Bronchial epithelial cell (primary cell): ENCODE measurements around the gene CYFIP2. TPM values are rescaled to one million over a fixed set of nuclear protein-coding genes. Genes with fewer than 3 reads are reported as not detected.

Source experiments
- DNase-seq: peaks from one replicate; pipeline ENCODE4 v3.0.0-alpha.2; 2010; ENCODE audit warnings: low read depth
- FAIRE-seq: peaks from 2 replicates; lab custom pipeline; 2011; peaks lifted over from hg19 to GRCh38; lab: Jason Lieb, UNC
- H3K27me3 ChIP-seq: 2 replicates; pipeline ENCODE4 v1.5.1; 2011; ENCODE audit warnings: low read length; ENCODE audit not compliant: control insufficient read depth, insufficient read depth
- H3K36me3 ChIP-seq: 2 replicates; pipeline ENCODE4 v1.5.1; 2011; ENCODE audit warnings: low read length; ENCODE audit not compliant: control insufficient read depth, insufficient read depth
- H3K4me3 ChIP-seq: 2 replicates; pipeline ENCODE4 v1.5.1; 2011; ENCODE audit warnings: mild to moderate bottlenecking, low read depth, low read length, control low read depth
- CTCF ChIP-seq: IDR thresholded peaks from 2 replicates; pipeline ENCODE4 v1.5.1; 2011; ENCODE audit warnings: mild to moderate bottlenecking, moderate library complexity, low read length, control low read depth, inconsistent platforms; ENCODE audit not compliant: insufficient read depth, severe bottlenecking
- total RNA-seq: library from RNA; depleted of rRNA; stranded (reverse); fragments of >200 nt; gene quantifications from 2 replicates; pipeline ENCODE4 v1.2.1, GENCODE V29; 2014

Gene CYFIP2
- total RNA-seq, 1 donor from 2014 or later = 3.9 TPM

GRCh38 chr5:157222506-157223230, 43.3 kb upstream of the CYFIP2 start:
- no peak for DNase-seq

DNA sequence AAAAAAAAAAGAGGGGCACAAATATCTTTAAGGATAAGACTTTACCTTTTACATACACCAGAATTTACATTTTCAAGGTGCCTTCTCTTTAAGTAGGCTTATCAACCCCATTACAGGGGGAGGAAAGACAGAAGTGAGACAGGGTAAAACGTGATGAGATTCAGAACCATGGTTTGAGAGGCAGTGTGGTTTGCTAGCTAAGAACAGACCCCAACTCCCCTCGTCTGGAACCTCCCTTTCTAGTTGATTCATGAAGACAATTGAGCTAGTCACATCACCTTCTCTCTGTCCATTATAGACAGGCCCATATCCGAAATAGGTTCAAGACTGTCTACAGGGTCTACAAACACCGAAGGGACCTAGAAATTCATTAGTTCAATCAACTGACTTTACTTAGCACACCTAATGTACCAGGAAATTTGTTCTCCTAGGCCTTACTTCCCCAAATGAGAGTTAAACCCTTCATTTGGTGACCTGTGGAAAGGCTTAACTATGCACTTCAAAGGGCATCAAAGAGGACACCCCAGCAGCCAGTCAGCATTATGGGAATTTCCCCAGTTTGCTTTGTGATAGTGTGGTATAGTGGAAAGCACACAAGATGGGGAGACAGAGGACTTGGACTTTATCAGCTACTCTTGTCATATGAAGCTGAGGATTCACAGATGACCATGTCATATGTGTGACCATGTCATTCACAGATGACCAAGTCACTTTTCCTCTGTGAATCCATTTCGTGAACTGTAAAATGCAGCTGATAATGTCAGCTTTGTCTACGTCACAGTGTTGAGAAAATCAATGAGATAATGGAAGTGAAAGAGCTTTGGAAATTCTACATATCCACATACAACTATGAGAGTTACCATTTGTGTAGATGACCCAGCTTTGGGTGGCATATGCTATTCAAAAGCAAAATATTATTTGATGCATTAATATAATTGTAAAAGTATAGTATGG, 40.2 kb upstream of the CYFIP2 start:
- Histone ChIP-seq H3K36me3 (no peaks in the 10 kb centered on the region), H3K4me3 (no peak overlapping the region), H3K27me3 (no peaks in the 10 kb centered on the region)
- DNase-seq (no peak), FAIRE-seq (no peak)
- no peak for TF ChIP-seq CTCF

More at GRCh38 chr5:157222506-157223230, 43.3 kb upstream of the CYFIP2 start:
- no peak for TF ChIP-seq CTCF
- FAIRE-seq = peak; percentile 7
- no peak overlapping the region for H3K4me3 ChIP-seq
- H3K36me3 ChIP-seq = no peaks in the 10 kb centered on the region
- no peaks in the 10 kb centered on the region for H3K27me3 ChIP-seq

DNA sequence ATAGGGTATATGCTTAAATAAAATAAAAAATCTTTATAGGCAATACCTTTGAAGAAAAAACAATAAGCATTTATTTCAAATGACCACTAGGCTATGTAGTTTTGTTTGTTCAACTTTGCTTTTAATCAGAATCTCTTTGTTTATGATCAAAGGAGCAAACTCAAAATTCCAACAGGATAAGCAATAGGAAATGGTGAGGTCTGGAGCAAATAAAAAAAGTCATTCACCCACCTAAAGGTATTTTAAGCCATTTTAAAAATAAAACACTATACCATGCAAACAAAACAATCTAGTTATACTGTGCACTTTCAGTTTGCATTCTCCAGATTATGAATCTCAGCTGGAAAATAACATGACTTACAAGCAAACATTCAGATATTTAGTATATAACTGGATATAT, 35.3 kb upstream of the CYFIP2 start:
- no peaks in the 10 kb centered on the region for H3K27me3 ChIP-seq
- DNase-seq = no peak
- no peak for TF ChIP-seq CTCF
- H3K36me3 ChIP-seq = no peaks in the 10 kb centered on the region
- no peak for FAIRE-seq
- no peak overlapping the region for H3K4me3 ChIP-seq

GRCh38 chr5:157232706-157233105, 33.2 kb upstream of the CYFIP2 start:
- H3K4me3 ChIP-seq = no peak overlapping the region
- H3K36me3 ChIP-seq = no peaks in the 10 kb centered on the region
- DNase-seq (peak; percentile 19), FAIRE-seq (peak; percentile 52)
- no peaks in the 10 kb centered on the region for H3K27me3 ChIP-seq
- TF ChIP-seq CTCF = no peak

DNA sequence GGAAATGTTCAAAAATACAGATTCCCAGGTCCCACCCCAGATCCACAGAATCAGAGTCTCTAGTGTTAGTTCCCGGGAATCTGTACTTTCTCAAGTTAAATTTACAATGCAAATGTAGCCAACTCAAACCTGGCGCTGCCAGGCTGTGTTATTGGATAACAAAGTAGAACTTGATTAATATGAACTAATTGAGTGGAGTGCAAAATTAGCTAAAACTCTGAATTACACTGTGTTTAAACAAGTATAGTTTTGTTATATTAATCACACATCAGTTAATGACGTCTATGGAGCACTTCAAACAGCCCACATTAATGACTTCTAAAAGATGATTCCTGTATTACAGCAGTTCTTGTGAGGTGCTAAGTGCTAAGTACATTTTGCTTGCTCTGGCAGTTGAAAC, 32.4 kb upstream of the CYFIP2 start:
- H3K4me3 ChIP-seq = no peak overlapping the region
- FAIRE-seq (no peak), DNase-seq (no peak)
- H3K36me3 ChIP-seq = no peaks in the 10 kb centered on the region
- H3K27me3 ChIP-seq = no peaks in the 10 kb centered on the region
- no peak for TF ChIP-seq CTCF
